Tibial artery (tissue), 4 donors: ENCODE results near the gene WDFY3.
A peak's percentile ranks its signal among the peaks of the same experiment; 100 is the strongest.

Source experiments
- DNase-seq, 2 donors: peaks; one replicate each; pipeline ENCODE4 v3.0.0-alpha.2; 2019
- H3K27ac ChIP-seq, 2 donors: fragments of 200-600 bp; sonication (generic) in 1 of 2; 1 replicate in 1 of 2; 2 replicates in 1 of 2; pipeline ENCODE4 v1.5.1; 2018 to 2019; ENCODE audit warnings: mild to moderate bottlenecking in 1 of 2
- H3K27me3 ChIP-seq, 2 donors: fragments of 200-600 bp; sonication (generic) in 1 of 2; one replicate each; pipeline versions ENCODE4 v1.5.1 to v1.6.0; 2016 to 2019
- H3K36me3 ChIP-seq, 3 donors: fragments of 200-600 bp; sonication (generic) in 2 of 3; one replicate each; pipeline ENCODE4 v1.5.1; 2016 to 2019; ENCODE audit warnings: mild to moderate bottlenecking in 2 of 3
- H3K4me1 ChIP-seq, 4 donors: fragments of 200-600 bp; sonication (generic) in 2 of 4; 1 replicate in 3 of 4; 2 replicates in 1 of 4; pipeline ENCODE4 v1.5.1; 2016 to 2019
- H3K4me3 ChIP-seq, 2 donors: fragments of 200-600 bp; sonication (generic) in 1 of 2; 1 replicate in 1 of 2; 2 replicates in 1 of 2; pipeline ENCODE4 v1.5.1; 2018 to 2019; ENCODE audit warnings: mild to moderate bottlenecking in 2 of 2
- H3K9me3 ChIP-seq, 3 donors: fragments of 200-600 bp; sonication (generic) in 1 of 3; one replicate each; pipeline ENCODE4 v1.5.1; 2016 to 2019
- CTCF ChIP-seq, 2 experiments: fragments of 200-600 bp in 1 of 2; fragments of 450-650 bp in 1 of 2; IDR thresholded peaks; one replicate each; pipeline ENCODE4 v1.5.1; 2017 to 2019; ENCODE audit warnings: antibody characterized with exemption in 2 of 2, mild to moderate bottlenecking in 1 of 2, moderate library complexity in 1 of 2
- intact Hi-C: fragments of 100-400 bp; cut with DNase I; formaldehyde crosslinking; loops from one replicate; pipeline ENCODE4 v1.15.0; 2023; ENCODE audit warnings: low total_unique reads

WDFY3 gene

GRCh38 chr4:84913176-84913575 is 53.3 kb downstream of the WDFY3 start:
- H3K4me1 ChIP-seq, result peaks cover 0 to 97% (median 37%) of the 10 kb centered on the region in 4 donors
- no peak for TF ChIP-seq CTCF (IDR thresholded peaks at IDR 0.05)
- intact Hi-C loops, result no loop called here
- no peaks in the 10 kb centered on the region for H3K27me3 ChIP-seq
- no peaks in the 10 kb centered on the region for H3K36me3 ChIP-seq
- no peak for DNase-seq
- peak overlapping the region; percentile 28 to 60 for H3K27ac ChIP-seq
- H3K9me3 ChIP-seq, result no peaks in the 10 kb centered on the region
- no peak overlapping the region for H3K4me3 ChIP-seq

- Histone ChIP-seq H3K27me3 (no peaks in the 10 kb centered on the region), H3K27ac (peak overlapping the region; percentile 28 to 60), H3K4me1 (peaks cover 0 to 97% (median 36%) of the 10 kb centered on the region in 4 donors), H3K4me3 (no peak overlapping the region), H3K36me3 (no peaks in the 10 kb centered on the region), H3K9me3 (no peaks in the 10 kb centered on the region)
- intact Hi-C loops, result no loop called here
- DNase-seq, result no peak
- no peak for TF ChIP-seq CTCF (IDR thresholded peaks at IDR 0.05)
These were observed 53.7 kb downstream of the WDFY3 start for GRCh38 chr4:84912741-84913140.

GRCh38 chr4:84908876-84909275 is 57.6 kb downstream of the WDFY3 start:
- no peaks in the 10 kb centered on the region for H3K27me3 ChIP-seq
- no peak overlapping the region for H3K27ac ChIP-seq
- TF ChIP-seq CTCF (IDR thresholded peaks at IDR 0.05), result no peak
- H3K9me3 ChIP-seq, result no peaks in the 10 kb centered on the region
- intact Hi-C loops, result no loop called here
- DNase-seq, result no peak
- no peak overlapping the region for H3K4me3 ChIP-seq
- H3K4me1 ChIP-seq, result peaks cover 0 to 61% (median 20%) of the 10 kb centered on the region in 4 donors
- H3K36me3 ChIP-seq, result peaks cover 0 to 2% (median 0%) of the 10 kb centered on the region in 3 donors

- no peak overlapping the region for H3K27ac ChIP-seq
These were observed 59.3 kb downstream of the WDFY3 start for GRCh38 chr4:84907145-84907544.

GRCh38 chr4:84905646-84906045 is 60.8 kb downstream of the WDFY3 start:
- Histone ChIP-seq H3K4me3 (no peak overlapping the region), H3K9me3 (no peaks in the 10 kb centered on the region), H3K27me3 (no peaks in the 10 kb centered on the region), H3K27ac (no peak overlapping the region), H3K36me3 (peaks cover 0 to 5% (median 5%) of the 10 kb centered on the region in 3 donors), H3K4me1 (peaks cover 0 to 34% (median 7%) of the 10 kb centered on the region in 4 donors)
- no peak for DNase-seq
- intact Hi-C loops, result no loop called here
- no peak for TF ChIP-seq CTCF (IDR thresholded peaks at IDR 0.05)

More at GRCh38 chr4:84907145-84907544, 59.3 kb downstream of the WDFY3 start:
- Histone ChIP-seq H3K4me3 (no peak overlapping the region), H3K9me3 (no peaks in the 10 kb centered on the region), H3K36me3 (peaks cover 0 to 5% (median 0%) of the 10 kb centered on the region in 3 donors), H3K4me1 (peaks cover 0 to 46% (median 9%) of the 10 kb centered on the region in 4 donors), H3K27me3 (no peaks in the 10 kb centered on the region)
- intact Hi-C loops, result no loop called here
- TF ChIP-seq CTCF (IDR thresholded peaks at IDR 0.05), result no peak
- no peak for DNase-seq
